HG02678 (cell line): Measurements from ENCODE around the gene VAV2.

ENCODE experiments used
- ATAC-seq: cut with Tn5 transposase; IDR thresholded peaks from one replicate; pipeline ENCODE4 v1.9.1; 2021; ENCODE audit warnings: mild to moderate bottlenecking, moderate library complexity; ENCODE audit not compliant: unreplicated experiment

Gene VAV2, protein sequence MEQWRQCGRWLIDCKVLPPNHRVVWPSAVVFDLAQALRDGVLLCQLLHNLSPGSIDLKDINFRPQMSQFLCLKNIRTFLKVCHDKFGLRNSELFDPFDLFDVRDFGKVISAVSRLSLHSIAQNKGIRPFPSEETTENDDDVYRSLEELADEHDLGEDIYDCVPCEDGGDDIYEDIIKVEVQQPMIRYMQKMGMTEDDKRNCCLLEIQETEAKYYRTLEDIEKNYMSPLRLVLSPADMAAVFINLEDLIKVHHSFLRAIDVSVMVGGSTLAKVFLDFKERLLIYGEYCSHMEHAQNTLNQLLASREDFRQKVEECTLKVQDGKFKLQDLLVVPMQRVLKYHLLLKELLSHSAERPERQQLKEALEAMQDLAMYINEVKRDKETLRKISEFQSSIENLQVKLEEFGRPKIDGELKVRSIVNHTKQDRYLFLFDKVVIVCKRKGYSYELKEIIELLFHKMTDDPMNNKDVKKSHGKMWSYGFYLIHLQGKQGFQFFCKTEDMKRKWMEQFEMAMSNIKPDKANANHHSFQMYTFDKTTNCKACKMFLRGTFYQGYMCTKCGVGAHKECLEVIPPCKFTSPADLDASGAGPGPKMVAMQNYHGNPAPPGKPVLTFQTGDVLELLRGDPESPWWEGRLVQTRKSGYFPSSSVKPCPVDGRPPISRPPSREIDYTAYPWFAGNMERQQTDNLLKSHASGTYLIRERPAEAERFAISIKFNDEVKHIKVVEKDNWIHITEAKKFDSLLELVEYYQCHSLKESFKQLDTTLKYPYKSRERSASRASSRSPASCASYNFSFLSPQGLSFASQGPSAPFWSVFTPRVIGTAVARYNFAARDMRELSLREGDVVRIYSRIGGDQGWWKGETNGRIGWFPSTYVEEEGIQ

DNA sequence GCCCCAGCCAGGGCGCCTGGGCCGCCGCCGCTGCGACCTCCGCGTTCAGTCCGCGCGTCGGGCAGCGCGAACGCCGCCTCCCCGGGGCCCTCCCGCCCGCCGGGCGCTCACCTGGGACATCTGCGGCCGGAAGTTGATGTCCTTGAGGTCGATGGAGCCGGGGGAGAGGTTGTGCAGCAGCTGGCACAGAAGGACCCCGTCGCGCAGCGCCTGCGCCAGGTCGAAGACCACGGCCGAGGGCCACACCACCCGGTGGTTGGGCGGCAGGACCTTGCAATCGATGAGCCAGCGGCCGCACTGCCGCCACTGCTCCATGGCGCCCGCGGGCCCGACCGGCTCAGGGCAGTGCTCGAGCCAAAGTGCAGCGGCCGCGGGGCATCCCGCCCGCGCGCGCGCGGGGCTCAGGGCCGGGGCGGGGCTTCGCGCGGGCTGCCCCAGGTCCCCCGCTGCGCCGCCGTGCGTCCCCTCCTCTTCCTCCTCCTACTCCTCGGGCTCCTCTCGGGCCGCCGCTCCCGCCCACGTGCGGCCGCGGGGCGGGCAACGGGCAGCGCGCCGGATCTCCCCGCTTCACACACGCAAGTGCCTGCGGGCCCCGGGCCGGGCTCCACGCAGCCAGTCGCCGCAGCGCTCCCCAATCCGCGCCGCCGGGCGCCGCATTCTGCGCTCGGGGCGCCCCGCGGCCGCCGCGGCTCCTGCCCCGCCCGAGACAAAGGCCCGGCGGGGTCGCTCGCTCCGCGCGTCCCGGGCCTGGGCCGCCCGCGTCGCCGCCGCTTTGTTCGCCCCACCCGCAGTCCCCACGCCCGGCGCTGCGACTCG, at the start of gene VAV2:
Gene VAV2 (minus strand): TSS at position 361 of the 816 bp plus-strand sequence. CDS start 46 bp downstream, at position 315.
- ATAC-seq: peak; percentile 60

DNA sequence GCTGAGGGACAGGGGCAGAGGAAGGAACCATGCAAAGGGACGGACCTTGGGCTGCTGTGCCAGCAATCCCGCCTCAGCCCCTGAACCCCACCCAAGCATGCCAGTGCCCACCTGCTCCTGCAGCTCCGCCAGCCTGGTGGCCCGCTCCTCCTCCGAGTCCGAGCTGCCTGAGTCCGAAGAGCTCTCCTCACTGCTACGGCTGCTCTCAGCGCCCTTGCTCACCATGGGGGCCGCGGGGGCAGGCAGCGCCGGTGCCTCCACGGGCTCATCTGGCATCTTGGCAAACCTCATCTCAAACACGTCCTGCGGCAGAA, 49.5 kb upstream of the VAV2 start:
- ATAC-seq: no peak

DNA sequence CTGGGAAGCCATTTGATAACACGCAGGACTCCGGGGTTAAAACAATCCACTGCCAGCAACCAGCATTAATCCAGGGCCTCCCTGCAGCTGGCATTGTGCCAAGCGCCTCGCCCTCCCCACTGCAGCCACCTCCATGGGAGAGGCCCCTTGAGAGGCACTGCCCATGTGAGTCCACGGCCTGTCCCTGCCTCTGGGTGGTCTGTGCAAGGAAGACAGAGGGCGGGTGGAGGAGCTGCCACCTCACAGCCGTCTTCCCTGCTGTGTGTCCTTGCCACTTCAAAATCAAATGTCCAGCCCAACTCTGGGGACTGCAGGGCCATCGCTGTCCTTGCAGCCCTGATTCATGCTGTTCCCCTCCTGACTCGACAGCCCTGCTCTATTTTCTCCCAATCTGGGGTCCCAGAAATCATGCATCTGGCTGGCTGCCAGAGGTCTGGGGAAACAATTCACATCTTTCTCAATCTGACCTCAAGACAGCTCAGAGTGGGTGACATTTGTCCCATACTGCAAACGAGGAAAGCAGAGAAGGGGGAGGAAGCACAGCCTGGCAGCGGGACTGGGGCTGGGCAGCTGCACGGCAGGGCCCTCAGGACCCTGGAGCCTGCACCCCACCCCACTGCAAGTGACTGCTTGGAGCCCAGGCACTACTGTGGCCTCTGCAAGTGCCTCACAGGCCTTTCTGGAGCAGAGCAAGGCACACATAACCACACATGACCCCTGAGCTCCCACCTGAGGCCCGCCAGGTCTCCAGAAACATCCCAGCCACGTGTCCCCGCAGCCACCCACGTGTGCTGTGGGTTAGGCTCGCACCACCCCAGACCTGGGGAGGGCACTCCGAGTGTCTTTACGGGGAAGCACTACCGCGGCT, 48.9 kb upstream of the VAV2 start:
- no peak for ATAC-seq

DNA sequence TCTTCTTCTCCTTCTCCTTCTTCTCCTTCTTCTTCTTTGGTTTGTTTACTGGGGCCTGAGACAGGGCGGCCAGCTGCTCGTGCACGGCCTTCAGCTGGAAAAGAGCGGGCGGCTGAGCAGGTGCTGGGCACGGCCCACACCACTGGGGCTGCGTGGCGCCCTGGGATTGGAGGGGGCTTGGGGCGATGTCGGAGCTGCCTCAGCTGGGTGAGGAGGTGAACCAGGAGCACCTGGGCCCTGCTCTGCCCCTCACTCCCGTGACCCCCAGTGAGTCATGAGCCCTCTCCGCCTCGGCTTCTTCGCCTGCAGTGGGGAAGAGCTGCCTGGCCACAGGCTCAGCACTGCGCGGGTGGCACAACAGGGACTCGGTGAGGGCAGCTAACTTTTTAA, 48.0 kb upstream of the VAV2 start:
- ATAC-seq: no peak

DNA sequence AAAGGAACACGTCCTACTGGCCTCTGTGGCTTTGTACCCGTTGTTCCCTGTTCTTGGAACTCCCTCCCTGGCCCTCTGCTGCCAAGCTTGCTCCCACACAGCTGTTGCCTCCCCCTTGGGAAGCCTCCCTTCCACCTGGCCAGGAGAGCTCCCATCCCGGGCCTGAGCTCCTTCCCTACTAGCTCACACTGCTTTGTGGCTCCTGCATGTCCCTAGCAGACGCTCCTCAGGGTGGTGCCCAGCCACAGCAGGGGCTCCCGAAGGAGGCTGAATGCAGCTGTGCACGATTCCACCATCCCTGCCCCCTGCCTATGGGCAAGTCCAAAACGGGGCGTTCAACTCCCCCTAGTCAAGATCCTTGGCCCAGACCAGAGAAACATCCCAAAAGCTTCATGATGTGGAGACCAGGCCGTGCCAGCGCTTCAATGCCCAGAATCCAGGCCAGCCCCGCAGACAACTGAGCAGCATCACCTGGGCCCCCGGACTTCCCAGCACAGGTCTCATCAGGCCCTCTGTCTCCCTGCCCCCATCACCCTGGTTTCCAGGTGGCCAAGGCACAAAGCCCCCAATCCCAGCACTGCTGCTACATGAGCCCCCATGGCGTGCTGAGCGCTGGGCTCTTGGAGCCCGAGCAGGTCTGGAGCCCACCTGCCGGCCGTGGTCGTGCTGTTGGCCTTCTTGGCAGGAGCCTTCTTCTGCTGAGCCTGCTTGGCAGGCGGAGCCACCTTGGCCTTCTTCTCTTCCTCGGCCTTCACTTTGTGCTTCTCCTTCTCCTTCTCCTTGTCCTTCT, 47.5 kb upstream of the VAV2 start:
- no peak for ATAC-seq

GRCh38 chr9:134037641-134038040, 45.5 kb upstream of the VAV2 start:
- no peak for ATAC-seq

DNA sequence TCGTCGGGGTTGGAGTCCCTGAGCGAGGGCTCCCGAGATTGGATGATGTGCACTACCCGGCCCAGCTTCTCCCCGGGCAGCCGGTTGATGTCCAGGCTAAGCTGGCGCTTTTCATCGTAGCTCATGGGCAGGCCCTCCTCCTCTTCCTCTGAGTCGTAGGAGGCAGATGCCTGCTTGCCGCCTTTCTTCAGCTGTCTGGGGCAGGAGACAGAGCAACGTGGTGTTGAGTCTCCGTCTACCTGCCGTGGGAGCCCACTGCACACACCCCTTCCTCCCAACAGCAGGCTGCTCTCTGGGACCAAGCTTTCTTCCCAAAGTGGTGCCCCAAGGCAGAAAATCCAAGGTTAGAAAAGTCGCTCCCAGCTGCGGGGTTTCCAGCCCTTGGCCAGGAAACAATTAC, 44.0 kb upstream of the VAV2 start:
- no peak for ATAC-seq

DNA sequence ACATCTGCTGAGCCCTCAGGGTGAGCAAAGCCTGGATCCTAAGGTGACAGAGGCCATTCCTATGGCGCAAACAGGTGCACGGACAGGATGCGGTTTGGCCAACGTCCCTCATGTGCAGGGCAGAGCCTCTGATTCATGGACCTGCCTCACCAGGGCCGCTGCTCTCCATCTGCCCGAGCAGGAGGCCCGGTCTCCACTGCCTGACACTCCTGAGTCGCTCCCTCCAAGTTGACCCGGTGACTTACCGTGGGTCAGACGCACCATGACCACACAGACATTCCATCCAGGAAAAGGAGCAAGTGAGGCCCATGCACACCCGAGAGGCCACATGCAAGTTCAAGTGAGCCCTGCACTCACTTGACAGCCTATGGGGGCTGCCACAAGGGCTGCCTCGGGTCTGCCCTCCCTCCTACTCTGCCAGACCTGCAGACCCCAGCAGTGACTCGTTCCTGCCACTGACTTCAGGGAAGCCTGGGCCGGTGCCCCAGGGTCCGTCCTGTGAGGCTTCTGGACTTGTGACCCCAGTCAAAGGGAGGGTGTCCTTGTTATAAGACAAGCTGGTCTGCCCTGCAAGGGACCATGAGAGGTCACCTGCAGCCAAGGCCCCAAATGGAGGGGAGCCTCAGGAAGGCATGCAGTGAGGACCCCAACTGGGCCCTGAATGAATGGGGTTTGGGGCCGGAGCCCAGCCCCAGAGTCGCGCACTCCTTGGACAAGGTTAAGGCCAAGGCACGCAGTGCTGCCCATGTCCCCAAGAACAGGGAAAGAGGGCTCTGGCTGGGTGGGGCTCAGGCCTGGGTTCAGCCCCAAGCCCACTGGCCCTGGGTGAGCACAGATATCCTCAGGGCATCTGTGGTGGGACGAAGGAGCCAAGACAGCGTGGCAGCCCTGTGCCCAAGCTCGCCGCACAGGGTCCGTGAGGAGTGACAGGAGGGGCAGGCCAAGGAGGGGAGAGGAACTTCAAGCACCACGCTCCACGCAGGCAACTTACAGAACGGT, 43.2 kb upstream of the VAV2 start:
- ATAC-seq: no peak

DNA sequence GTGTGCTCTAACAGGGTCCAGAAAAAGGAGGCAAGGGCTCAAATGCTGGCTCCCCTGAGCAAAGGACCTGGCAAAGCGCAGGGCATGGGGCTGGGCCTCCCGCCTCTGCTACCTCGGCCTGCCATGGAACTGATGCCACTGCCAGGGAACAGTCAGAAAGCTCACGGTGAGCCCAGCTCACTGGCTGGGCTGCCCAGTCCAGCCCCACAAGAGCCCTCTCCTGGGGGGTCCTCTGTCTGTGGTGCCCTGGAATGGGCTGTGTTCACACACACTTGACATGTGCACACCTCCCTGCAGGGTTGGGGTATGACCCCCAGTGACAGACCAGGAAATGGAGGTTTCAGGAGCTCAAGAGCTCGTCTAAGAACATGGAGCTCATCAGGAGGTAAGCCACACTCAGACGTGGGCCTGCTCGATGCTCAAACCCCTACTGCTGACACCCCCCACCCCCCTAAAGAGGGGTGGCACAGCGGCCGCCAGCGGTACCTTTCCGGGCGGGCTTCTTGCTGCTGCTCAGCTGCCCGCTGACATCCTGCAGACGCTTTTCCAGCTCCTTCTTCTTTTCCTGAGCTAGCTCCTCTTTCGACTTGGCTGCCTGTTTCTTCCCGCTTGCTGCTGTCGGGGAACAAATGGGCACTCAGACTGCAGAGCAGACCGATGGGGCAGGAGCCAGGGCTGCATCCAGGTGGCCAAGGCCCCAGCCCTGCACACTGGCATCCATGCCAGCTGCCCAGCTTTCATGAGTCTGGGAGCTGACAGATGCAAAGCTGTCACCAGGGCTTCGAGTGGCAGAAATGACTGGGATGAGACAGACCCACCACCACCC, 42.3 kb upstream of the VAV2 start:
- ATAC-seq: no peak

GRCh38 chr9:134033516-134034214, 41.5 kb upstream of the VAV2 start:
- ATAC-seq: no peak

DNA sequence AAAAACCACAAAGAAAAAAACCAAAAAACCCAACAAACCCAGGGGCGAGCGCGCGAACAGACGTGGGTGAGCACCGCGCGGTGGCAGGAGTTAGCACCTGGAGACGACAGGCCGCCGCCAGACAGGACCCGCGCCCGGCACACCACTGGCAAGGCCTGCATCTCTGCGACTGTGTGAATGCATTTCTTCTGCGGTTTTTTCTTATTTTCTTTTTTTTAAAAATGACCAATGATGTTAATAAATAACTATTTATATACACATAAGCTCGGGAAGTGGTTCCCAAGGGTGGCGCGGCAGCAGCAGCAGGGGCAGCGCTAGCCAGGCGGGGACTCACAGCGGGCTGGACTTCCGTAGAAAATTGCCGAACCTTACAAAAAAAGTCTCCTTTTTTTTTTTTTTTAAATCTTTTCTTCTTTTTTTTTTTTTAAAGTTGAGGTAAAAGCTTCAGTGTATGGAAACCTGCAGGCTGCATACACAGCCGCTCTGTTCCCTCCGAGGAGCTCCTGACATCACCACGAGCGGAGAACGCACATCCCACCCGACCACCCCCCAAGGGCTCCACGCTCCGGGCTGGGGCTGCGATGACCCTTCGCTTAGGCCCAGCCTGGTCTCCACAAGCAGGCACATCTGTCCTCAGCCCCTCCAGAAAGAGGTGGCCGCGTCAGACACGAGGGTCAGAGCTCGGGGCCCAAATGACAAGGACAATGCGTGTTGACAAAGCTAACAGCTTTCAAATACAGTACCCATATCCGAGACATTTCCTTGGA, 40.5 kb upstream of the VAV2 start:
- no peak for ATAC-seq

GRCh38 chr9:134031783-134032182, 39.7 kb upstream of the VAV2 start:
- no peak for ATAC-seq

GRCh38 chr9:134030821-134031470, 38.8 kb upstream of the VAV2 start:
- ATAC-seq: no peak

GRCh38 chr9:134029248-134030226, 37.4 kb upstream of the VAV2 start:
- ATAC-seq: no peak
